Transverse colon (tissue), 4 donors: Measurements from ENCODE around the gene MAST4.

Experiments used
- CTCF ChIP-seq, 5 experiments: fragments of 200-600 bp in 3 of 5; fragments of 450-650 bp in 2 of 5; sonication (generic) in 3 of 5; IDR thresholded peaks; 1 replicate in 2 of 5; 2 replicates in 3 of 5; pipeline ENCODE4 v1.5.1; 2016 to 2017; ENCODE audit warnings: antibody characterized with exemption in 5 of 5, inconsistent platforms in 3 of 5, mild to moderate bottlenecking in 2 of 5, moderate library complexity in 1 of 5
- EP300 ChIP-seq: sonication (generic); formaldehyde crosslinking; IDR thresholded peaks from one replicate; pipeline ENCODE4 v1.6.1; 2017; ENCODE audit warnings: antibody characterized with exemption, low read depth
- POLR2A ChIP-seq: fragments of 450-650 bp; IDR thresholded peaks from one replicate; pipeline ENCODE4 v1.6.1; 2016; ENCODE audit warnings: antibody characterized with exemption, mild to moderate bottlenecking, moderate library complexity
- POLR2AphosphoS5 ChIP-seq, 3 donors: sonication (generic); formaldehyde crosslinking; IDR thresholded peaks; one replicate each; pipeline ENCODE4 v1.6.1; 2016; ENCODE audit warnings: antibody characterized with exemption in 3 of 3

- TF ChIP-seq POLR2AphosphoS5 (IDR thresholded peaks at IDR 0.05) (no peak), CTCF (IDR thresholded peaks at IDR 0.05) (no peak), EP300 (no peak), POLR2A (no peak)
These were observed 375.8 kb downstream of the MAST4 start for GRCh38 chr5:66972004-66972403.
